Activated CD4-positive, CD25-positive, alpha-beta regulatory T cell (primary cell): Measurements from ENCODE around the gene PTPN18.
"Not testable (repeated sequence)": the region's sequence is repeated elsewhere in the genome, so short reads cannot be mapped to it uniquely, and the experiment has no call there.

Source experiments
- DNase-seq, 4 experiments: peaks; one replicate each; lab custom pipeline; 2025; lab: John Stamatoyannopoulos, UW

PTPN18 gene

GRCh38 chr2:130355578-130356431 lies at the start of gene PTPN18:
Gene PTPN18 (plus strand): TSS chr2:130356056. CDS start chr2:130356108, 52 bp downstream.
- peak; percentile 23 to 42 (median 36) for DNase-seq

GRCh38 chr2:130307850-130308249 lies 48.0 kb upstream of the PTPN18 start:
- DNase-seq: no peak

- DNase-seq: no peak
Measured at GRCh38 chr2:130310881-130311280, 45.0 kb upstream of the PTPN18 start.

GRCh38 chr2:130313812-130314334 lies 42.0 kb upstream of the PTPN18 start:
- no peak for DNase-seq

- no peak for DNase-seq
Measured at GRCh38 chr2:130314377-130314776, 41.5 kb upstream of the PTPN18 start.

GRCh38 chr2:130316596-130316995 lies 39.3 kb upstream of the PTPN18 start:
- no peak for DNase-seq

GRCh38 chr2:130318906-130319305 lies 37.0 kb upstream of the PTPN18 start:
- DNase-seq: no peak

GRCh38 chr2:130319536-130319935 lies 36.3 kb upstream of the PTPN18 start:
- no peak for DNase-seq

GRCh38 chr2:130327703-130328527 lies 27.9 kb upstream of the PTPN18 start:
- no peak for DNase-seq

- no peak for DNase-seq
Measured at GRCh38 chr2:130328710-130329109, 27.1 kb upstream of the PTPN18 start.

- peak; percentile 25 to 58 (median 30) for DNase-seq
Measured at GRCh38 chr2:130332271-130333073, 23.4 kb upstream of the PTPN18 start.

- DNase-seq: not testable (repeated sequence)
Measured at GRCh38 chr2:130333253-130333652, 22.6 kb upstream of the PTPN18 start.

GRCh38 chr2:130334026-130334425 lies 21.8 kb upstream of the PTPN18 start:
- DNase-seq: no peak

- no peak for DNase-seq
Measured at GRCh38 chr2:130335226-130335625, 20.6 kb upstream of the PTPN18 start.

- DNase-seq: no peak
Measured at GRCh38 chr2:130336150-130336876, 19.5 kb upstream of the PTPN18 start.

- DNase-seq: peak in 1 of 4 experiments; percentile 19
Measured at GRCh38 chr2:130336877-130337734, 18.8 kb upstream of the PTPN18 start.

- no peak for DNase-seq
Measured at GRCh38 chr2:130337735-130338325, 18.0 kb upstream of the PTPN18 start.

- DNase-seq: no peak
Measured at GRCh38 chr2:130338793-130339345, 17.0 kb upstream of the PTPN18 start.
